OCI-LY7 (cell line): Measurements from ENCODE around the gene OR8S1. TPM values are rescaled to one million over a fixed set of nuclear protein-coding genes. Genes with fewer than 3 reads are reported as not detected.

ENCODE experiments used
- Bru-seq: library from RNA; stranded (reverse); fragments of 400-500 nt; gene quantifications from one replicate; lab custom pipeline; 2021; lab: Mats Ljungman, UMichigan
- BruChase-seq, 2 experiments: library from RNA; stranded (reverse); fragments of 400-500 nt; gene quantifications; one replicate each; lab custom pipeline; 2021; lab: Mats Ljungman, UMichigan
- BruUV-seq: library from RNA; stranded (reverse); fragments of 400-500 nt; replicated peaks from 2 replicates; lab custom pipeline; 2021; lab: Mats Ljungman, UMichigan
- CTCF ChIA-PET: fragments of 300-600 bp; sonication (Branson Sonifier 250); formaldehyde crosslinking; loops from one replicate; lab custom pipeline; 2022; ENCODE audit warnings: antibody characterized with exemption; ENCODE audit not compliant: unreplicated experiment; lab: Charles Lee
- POLR2A ChIA-PET: fragments of 300-600 bp; sonication (Branson Sonifier 250); formaldehyde crosslinking; loops from one replicate; lab custom pipeline; 2022; ENCODE audit warnings: antibody characterized with exemption; lab: Charles Lee
- DNase-seq: peaks from one replicate; pipeline ENCODE4 v3.0.0-alpha.2; 2015; ENCODE audit warnings: low spot score
- H2AFZ ChIP-seq: fragments of 200-600 bp; sonication (generic), shearing (Covaris generic); 2 replicates; pipeline ENCODE4 v1.6.1; 2014; ENCODE audit warnings: mild to moderate bottlenecking, antibody characterized with exemption, low read length, moderate library complexity
- H3K27ac ChIP-seq: fragments of 200-600 bp; sonication (generic); 2 replicates; pipeline ENCODE4 v1.5.1; 2014; ENCODE audit warnings: mixed run types, low read depth, mild to moderate bottlenecking, moderate library complexity, low read length, inconsistent platforms; ENCODE audit not compliant: poor library complexity, severe bottlenecking
- H3K36me3 ChIP-seq: fragments of 200-600 bp; sonication (generic); 2 replicates; pipeline ENCODE4 v1.6.1; 2014; ENCODE audit warnings: mild to moderate bottlenecking, antibody characterized with exemption, low read length, moderate library complexity, mixed read lengths; ENCODE audit not compliant: insufficient read depth
- H3K4me1 ChIP-seq: fragments of 200-600 bp; sonication (generic); 2 replicates; pipeline ENCODE4 v1.5.1; 2014; ENCODE audit warnings: mild to moderate bottlenecking, low read length; ENCODE audit not compliant: insufficient read depth, poor library complexity, severe bottlenecking
- H3K4me2 ChIP-seq: fragments of 200-600 bp; sonication (generic); 2 replicates; pipeline ENCODE4 v1.6.1; 2014; ENCODE audit warnings: mild to moderate bottlenecking, low read length
- H3K4me3 ChIP-seq: fragments of 200-600 bp; sonication (generic); 2 replicates; pipeline ENCODE4 v1.5.1; 2014; ENCODE audit warnings: mild to moderate bottlenecking, low read depth, low read length; ENCODE audit not compliant: poor library complexity, severe bottlenecking
- H3K79me2 ChIP-seq: fragments of 200-600 bp; sonication (generic); 2 replicates; pipeline ENCODE4 v1.6.1; 2016; ENCODE audit warnings: low read depth, mild to moderate bottlenecking, low read length, moderate library complexity, mixed read lengths; ENCODE audit not compliant: insufficient read depth
- H3K9me2 ChIP-seq: fragments of 200-600 bp; sonication (generic); 2 replicates; pipeline ENCODE4 v1.6.1; 2016; ENCODE audit warnings: mild to moderate bottlenecking, low read length, mixed read lengths; ENCODE audit not compliant: insufficient read depth
- H3K9me3 ChIP-seq: fragments of 200-600 bp; sonication (generic); 2 replicates; pipeline ENCODE4 v1.6.1; 2014; ENCODE audit warnings: mild to moderate bottlenecking, mixed run types, low read length, mixed read lengths
- H4K20me1 ChIP-seq: fragments of 200-600 bp; sonication (generic); 2 replicates; pipeline ENCODE4 v1.6.1; 2014; ENCODE audit warnings: mild to moderate bottlenecking, antibody characterized with exemption, low read length, moderate library complexity, mixed read lengths; ENCODE audit not compliant: insufficient read depth
- EZH2phosphoT487 ChIP-seq: fragments of 200-600 bp; sonication (generic); IDR thresholded peaks from 2 replicates; pipeline ENCODE4 v1.6.1; 2018; ENCODE audit warnings: low read depth, borderline replicate concordance, mild to moderate bottlenecking, mixed run types, antibody characterized with exemption, low read length, moderate library complexity, mixed read lengths
- intact Hi-C: fragments of 100-400 bp; cut with micrococcal nuclease; formaldehyde crosslinking; loops from one replicate; pipeline ENCODE4 v1.10.0; 2022; ENCODE audit not compliant: unreplicated experiment
- long read RNA-seq: library from polyadenylated mRNA; stranded (forward); transcript quantifications from one replicate; pipeline ENCODE4 v2.0.0, GENCODE V29; 2022
- total RNA-seq, 2 experiments: library from RNA; depleted of rRNA in 1 of 2; stranded (reverse); fragments of >200 nt in 1 of 2; shearing (Covaris generic) in 1 of 2; gene quantifications; 2 replicates each; pipeline ENCODE4 v1.2.3, GENCODE V29; 2014 to 2022
- TF ChIP-seq, protein P1 (sequence below): fragments of 200-600 bp; sonication (generic); conservative IDR thresholded peaks from 2 replicates; pipeline ENCODE4 v1.5.1; 2014; ENCODE audit warnings: mild to moderate bottlenecking, antibody characterized with exemption, low read length, moderate library complexity, mixed read lengths

The OR8S1 gene, protein sequence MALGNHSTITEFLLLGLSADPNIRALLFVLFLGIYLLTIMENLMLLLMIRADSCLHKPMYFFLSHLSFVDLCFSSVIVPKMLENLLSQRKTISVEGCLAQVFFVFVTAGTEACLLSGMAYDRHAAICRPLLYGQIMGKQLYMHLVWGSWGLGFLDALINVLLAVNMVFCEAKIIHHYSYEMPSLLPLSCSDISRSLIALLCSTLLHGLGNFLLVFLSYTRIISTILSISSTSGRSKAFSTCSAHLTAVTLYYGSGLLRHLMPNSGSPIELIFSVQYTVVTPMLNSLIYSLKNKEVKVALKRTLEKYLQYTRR
- total RNA-seq (2014; rRNA removed; shearing (Covaris generic)) (not detected in 2 replicates), total RNA-seq (2022) (not detected in 2 replicates), Bru-seq, nascent RNA (not detected), BruChase-seq, experiment 1, labeled RNA remaining after a 6-hour chase (not detected), BruChase-seq, experiment 2, labeled RNA remaining after a 2-hour chase (not detected)
- long read RNA-seq, result 0 reads

DNA sequence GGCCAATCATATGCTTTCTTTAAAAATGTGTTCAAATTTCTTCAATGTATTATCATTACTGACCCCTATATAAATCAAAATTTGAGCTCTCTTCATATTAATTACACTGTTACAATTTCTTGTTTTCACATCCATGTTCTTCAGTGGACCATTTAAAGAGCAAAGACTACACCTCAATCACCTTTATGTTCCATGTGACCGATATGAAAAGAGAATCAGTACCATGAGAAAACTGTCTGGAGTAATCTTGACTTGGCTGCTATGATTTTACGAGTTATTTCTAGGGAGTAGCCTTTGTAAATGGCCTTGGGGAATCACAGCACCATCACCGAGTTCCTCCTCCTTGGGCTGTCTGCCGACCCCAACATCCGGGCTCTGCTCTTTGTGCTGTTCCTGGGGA, at the start of gene OR8S1:
Gene OR8S1, plus strand, starts transcription at position 301 of the 400 bp plus-strand sequence. Its CDS starts 0 bp downstream, at position 301.
- H3K4me1 ChIP-seq, result no peaks in the 10 kb centered on the region
- DNase-seq, result no peak
- TF ChIP-seq EZH2phosphoT487, result no peak
- TF ChIP-seq, protein P1, sequence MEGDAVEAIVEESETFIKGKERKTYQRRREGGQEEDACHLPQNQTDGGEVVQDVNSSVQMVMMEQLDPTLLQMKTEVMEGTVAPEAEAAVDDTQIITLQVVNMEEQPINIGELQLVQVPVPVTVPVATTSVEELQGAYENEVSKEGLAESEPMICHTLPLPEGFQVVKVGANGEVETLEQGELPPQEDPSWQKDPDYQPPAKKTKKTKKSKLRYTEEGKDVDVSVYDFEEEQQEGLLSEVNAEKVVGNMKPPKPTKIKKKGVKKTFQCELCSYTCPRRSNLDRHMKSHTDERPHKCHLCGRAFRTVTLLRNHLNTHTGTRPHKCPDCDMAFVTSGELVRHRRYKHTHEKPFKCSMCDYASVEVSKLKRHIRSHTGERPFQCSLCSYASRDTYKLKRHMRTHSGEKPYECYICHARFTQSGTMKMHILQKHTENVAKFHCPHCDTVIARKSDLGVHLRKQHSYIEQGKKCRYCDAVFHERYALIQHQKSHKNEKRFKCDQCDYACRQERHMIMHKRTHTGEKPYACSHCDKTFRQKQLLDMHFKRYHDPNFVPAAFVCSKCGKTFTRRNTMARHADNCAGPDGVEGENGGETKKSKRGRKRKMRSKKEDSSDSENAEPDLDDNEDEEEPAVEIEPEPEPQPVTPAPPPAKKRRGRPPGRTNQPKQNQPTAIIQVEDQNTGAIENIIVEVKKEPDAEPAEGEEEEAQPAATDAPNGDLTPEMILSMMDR, result no peak
- H3K27ac ChIP-seq, result no peak within 1 kb of the TSS
- intact Hi-C loops, result no loop called here
- no peaks in the 10 kb centered on the region; the same call in 1 of the 2 replicates for H3K9me2 ChIP-seq
- H3K4me2 ChIP-seq, result no peak within 1 kb of the TSS
- H4K20me1 ChIP-seq, result no peaks in the 10 kb centered on the region
- no peaks in the 10 kb centered on the region for H3K79me2 ChIP-seq
- H3K9me3 ChIP-seq, result no peaks in the 10 kb centered on the region
- no peaks in the 10 kb centered on the region for H3K36me3 ChIP-seq
- H3K4me3 ChIP-seq, result no peak within 1 kb of the TSS
- ChIA-PET CTCF (no interaction called here), POLR2A (interaction anchor here (0.7 to 1.5 kb wide), 2 partner anchors 12 to 14 kb away, joined by 3 to 4 read pairs; no protein-coding TSS in a partner anchor)
- H2AFZ ChIP-seq, result no peak within 1 kb of the TSS
- no TSS peak for BruUV-seq

DNA sequence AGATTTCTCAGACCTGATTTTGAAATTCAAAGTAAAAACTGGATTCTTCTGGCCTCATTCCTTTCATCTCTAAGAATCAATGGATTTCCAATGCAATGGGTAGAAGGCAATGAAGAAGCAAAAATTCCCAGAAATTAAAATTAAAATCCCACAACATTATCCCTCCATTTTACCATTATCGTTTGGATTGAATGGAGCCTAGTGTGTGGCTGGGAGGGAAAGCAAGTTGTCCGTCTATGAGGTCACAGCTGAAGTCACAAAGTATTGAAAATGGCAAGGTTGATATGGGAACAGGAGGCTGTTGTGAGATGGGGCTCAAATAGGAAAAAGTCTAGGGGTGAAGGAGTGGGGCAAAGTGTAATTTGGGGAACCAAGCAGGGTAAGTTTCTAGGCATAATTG, 43.2 kb upstream of the OR8S1 start, which contains the start of gene C12orf54:
Gene C12orf54, plus strand, starts transcription at position 301 of the 400 bp plus-strand sequence. CDS start 799 bp downstream, outside the sequence.
- H3K4me3 ChIP-seq, result no peak within 1 kb of the TSS
- no peaks in the 10 kb centered on the region for H3K36me3 ChIP-seq
- no peak within 1 kb of the TSS for H3K27ac ChIP-seq
- no peaks in the 10 kb centered on the region for H4K20me1 ChIP-seq
- H3K9me2 ChIP-seq, result no peaks in the 10 kb centered on the region
- TF ChIP-seq EZH2phosphoT487, result no peak
- POLR2A ChIA-PET, result no interaction called here
- no peaks in the 10 kb centered on the region for H3K79me2 ChIP-seq
- CTCF ChIA-PET, result no interaction called here
- BruUV-seq, result no TSS peak
- H2AFZ ChIP-seq, result no peak within 1 kb of the TSS
- no peak for DNase-seq
- intact Hi-C loops, result no loop called here
- H3K4me1 ChIP-seq, result no peaks in the 10 kb centered on the region
- no peak within 1 kb of the TSS for H3K4me2 ChIP-seq
- no peaks in the 10 kb centered on the region for H3K9me3 ChIP-seq

DNA sequence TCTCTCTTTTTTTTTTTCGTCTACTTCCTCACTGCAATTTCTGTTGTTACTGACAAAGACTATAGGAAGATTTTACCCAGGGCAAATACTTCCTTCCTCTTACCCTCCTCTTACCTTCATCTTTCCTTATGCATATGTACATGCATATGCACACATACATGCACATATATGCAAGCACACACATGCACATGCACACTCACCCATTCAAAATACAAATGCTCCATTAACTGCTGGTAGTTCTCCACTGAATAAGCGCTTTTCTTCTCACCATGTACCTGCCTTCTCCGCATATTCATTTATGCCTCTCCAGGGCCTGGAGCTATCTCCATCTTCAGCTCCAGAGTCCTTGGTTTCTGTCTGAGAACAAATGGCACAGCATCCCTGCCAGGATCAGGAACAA, 42.5 kb upstream of the OR8S1 start:
- no peaks in the 10 kb centered on the region for H3K4me1 ChIP-seq
- ChIA-PET POLR2A (no interaction called here), CTCF (no interaction called here)
- H4K20me1 ChIP-seq, result no peaks in the 10 kb centered on the region
- DNase-seq, result no peak
- no peaks in the 10 kb centered on the region for H3K9me3 ChIP-seq
- H3K9me2 ChIP-seq, result no peaks in the 10 kb centered on the region
- intact Hi-C loops, result no loop called here
- TF ChIP-seq, protein P1, result no peak
- TF ChIP-seq EZH2phosphoT487, result no peak
- no peak overlapping the region for H2AFZ ChIP-seq
- no peak overlapping the region for H3K4me2 ChIP-seq
- H3K79me2 ChIP-seq, result no peaks in the 10 kb centered on the region
- BruUV-seq, result no TSS peak
- no peaks in the 10 kb centered on the region for H3K36me3 ChIP-seq
- H3K27ac ChIP-seq, result no peak overlapping the region
- H3K4me3 ChIP-seq, result no peak overlapping the region
